ENCODE data around the gene CST4. TPM values are rescaled to one million over a fixed set of nuclear protein-coding genes. Genes with fewer than 3 reads are reported as not detected.
"Not testable (repeated sequence)": the region's sequence is repeated elsewhere in the genome, so short reads cannot be mapped to it uniquely, and the experiment has no call there.

Gene CST4
- polyA plus RNA-seq, 4 donors = not detected

GRCh38 chr20:23662276-23662870, 26.5 kb downstream of the CST4 start:
- DNase-seq (no peak), FAIRE-seq (no peak)
- Histone ChIP-seq H3K36me3 (ENCODE audit: control insufficient read depth in 3 of 3, insufficient read depth in 2 of 3, low read depth in 1 of 3, low read length in 3 of 3) (no peaks in the 10 kb centered on the region), H3K4me1 (ENCODE audit: control insufficient read depth in 3 of 3, insufficient read depth in 2 of 3, low read depth in 1 of 3, low read length in 2 of 3) (peaks cover 0 to 44% (median 3%) of the 10 kb centered on the region in 3 donors), H3K9me3 (ENCODE audit: control insufficient read depth in 2 of 2, insufficient read depth in 1 of 2, low read depth in 1 of 2, low read length in 1 of 2) (no peaks in the 10 kb centered on the region), H3K27me3 (ENCODE audit: control insufficient read depth in 3 of 3, insufficient read depth in 3 of 3, low read length in 3 of 3) (no peaks in the 10 kb centered on the region), H3K4me3 (ENCODE audit: low read depth in 1 of 3, low read length in 3 of 3) (no peak overlapping the region), H3K27ac (ENCODE audit: low read depth in 1 of 3, low read length in 2 of 3) (no peak overlapping the region)
- WGBS, 3 donors = 89 to 92% (median 92%) methylated on average over 9 of the region's 9 CpGs

GRCh38 chr20:23661002-23661429, 27.8 kb downstream of the CST4 start:
- Histone ChIP-seq H3K27me3 (ENCODE audit: control insufficient read depth in 3 of 3, insufficient read depth in 3 of 3, low read length in 3 of 3) (no peaks in the 10 kb centered on the region), H3K4me1 (ENCODE audit: control insufficient read depth in 3 of 3, insufficient read depth in 2 of 3, low read depth in 1 of 3, low read length in 2 of 3) (peaks cover 0 to 44% (median 3%) of the 10 kb centered on the region in 3 donors), H3K9me3 (ENCODE audit: control insufficient read depth in 2 of 2, insufficient read depth in 1 of 2, low read depth in 1 of 2, low read length in 1 of 2) (no peaks in the 10 kb centered on the region), H3K36me3 (ENCODE audit: control insufficient read depth in 3 of 3, insufficient read depth in 2 of 3, low read depth in 1 of 3, low read length in 3 of 3) (no peaks in the 10 kb centered on the region), H3K4me3 (ENCODE audit: low read depth in 1 of 3, low read length in 3 of 3) (no peak overlapping the region), H3K27ac (ENCODE audit: low read depth in 1 of 3, low read length in 2 of 3) (peak overlapping the region in 2 of 3 donors; percentile 74 to 78)
- no peak for FAIRE-seq
- WGBS, 3 donors = 62 to 76% (median 73%) methylated on average over 6 of the region's 6 CpGs
- DNase-seq = peak in 1 of 2 donors; percentile 17

GRCh38 chr20:23659989-23660837, 28.6 kb downstream of the CST4 start:
- Histone ChIP-seq H3K4me1 (ENCODE audit: control insufficient read depth in 3 of 3, insufficient read depth in 2 of 3, low read depth in 1 of 3, low read length in 2 of 3) (peaks cover 0 to 44% (median 3%) of the 10 kb centered on the region in 3 donors), H3K36me3 (ENCODE audit: control insufficient read depth in 3 of 3, insufficient read depth in 2 of 3, low read depth in 1 of 3, low read length in 3 of 3) (no peaks in the 10 kb centered on the region), H3K9me3 (ENCODE audit: control insufficient read depth in 2 of 2, insufficient read depth in 1 of 2, low read depth in 1 of 2, low read length in 1 of 2) (no peaks in the 10 kb centered on the region), H3K27me3 (ENCODE audit: control insufficient read depth in 3 of 3, insufficient read depth in 3 of 3, low read length in 3 of 3) (no peaks in the 10 kb centered on the region), H3K4me3 (ENCODE audit: low read depth in 1 of 3, low read length in 3 of 3) (no peak overlapping the region), H3K27ac (ENCODE audit: low read depth in 1 of 3, low read length in 2 of 3) (peak overlapping the region in 2 of 3 donors; percentile 69 to 78)
- DNase-seq (peak in 1 of 2 donors; percentile 72), FAIRE-seq (no peak)
- 25 to 42% (median 37%) methylated on average over 8 of the region's 8 CpGs for WGBS, 3 donors

- peak overlapping the region in 1 of 3 donors; percentile 49 for H3K27ac ChIP-seq (ENCODE audit: low read depth in 1 of 3, low read length in 2 of 3)
- H3K27me3 ChIP-seq (ENCODE audit: control insufficient read depth in 3 of 3, insufficient read depth in 3 of 3, low read length in 3 of 3); DNase-seq; H3K36me3 ChIP-seq (ENCODE audit: control insufficient read depth in 3 of 3, insufficient read depth in 2 of 3, low read depth in 1 of 3, low read length in 3 of 3); FAIRE-seq; H3K9me3 ChIP-seq (ENCODE audit: control insufficient read depth in 2 of 2, insufficient read depth in 1 of 2, low read depth in 1 of 2, low read length in 1 of 2); H3K4me3 ChIP-seq (ENCODE audit: low read depth in 1 of 3, low read length in 3 of 3): not testable (repeated sequence)
- WGBS, 3 donors = 26 to 72% (median 45%) methylated on average over 2 of the region's 2 CpGs
- peaks cover 0 to 44% (median 3%) of the 10 kb centered on the region in 3 donors for H3K4me1 ChIP-seq (ENCODE audit: control insufficient read depth in 3 of 3, insufficient read depth in 2 of 3, low read depth in 1 of 3, low read length in 2 of 3)
Measured at GRCh38 chr20:23659610-23659988, 29.2 kb downstream of the CST4 start.

GRCh38 chr20:23658989-23659609, 29.7 kb downstream of the CST4 start:
- Histone ChIP-seq H3K4me1 (ENCODE audit: control insufficient read depth in 3 of 3, insufficient read depth in 2 of 3, low read depth in 1 of 3, low read length in 2 of 3) (peaks cover 0 to 45% (median 3%) of the 10 kb centered on the region in 3 donors), H3K27ac (ENCODE audit: low read depth in 1 of 3, low read length in 2 of 3) (peak overlapping the region in 1 of 3 donors; percentile 52), H3K36me3 (ENCODE audit: control insufficient read depth in 3 of 3, insufficient read depth in 2 of 3, low read depth in 1 of 3, low read length in 3 of 3) (no peaks in the 10 kb centered on the region), H3K27me3 (ENCODE audit: control insufficient read depth in 3 of 3, insufficient read depth in 3 of 3, low read length in 3 of 3) (no peaks in the 10 kb centered on the region), H3K9me3 (ENCODE audit: control insufficient read depth in 2 of 2, insufficient read depth in 1 of 2, low read depth in 1 of 2, low read length in 1 of 2) (no peaks in the 10 kb centered on the region), H3K4me3 (ENCODE audit: low read depth in 1 of 3, low read length in 3 of 3) (no peak overlapping the region)
- FAIRE-seq (no peak), DNase-seq (peak in 1 of 2 donors; percentile 51)
- WGBS, 3 donors = 50 to 76% (median 51%) methylated on average over 8 of the region's 8 CpGs

GRCh38 chr20:23658336-23658735, 30.5 kb downstream of the CST4 start:
- WGBS, 3 donors = 33 to 71% (median 65%) methylated on average over 2 of the region's 2 CpGs
- no peak for FAIRE-seq
- Histone ChIP-seq H3K9me3 (ENCODE audit: control insufficient read depth in 2 of 2, insufficient read depth in 1 of 2, low read depth in 1 of 2, low read length in 1 of 2) (no peaks in the 10 kb centered on the region), H3K27me3 (ENCODE audit: control insufficient read depth in 3 of 3, insufficient read depth in 3 of 3, low read length in 3 of 3) (no peaks in the 10 kb centered on the region), H3K4me1 (ENCODE audit: control insufficient read depth in 3 of 3, insufficient read depth in 2 of 3, low read depth in 1 of 3, low read length in 2 of 3) (peaks cover 0 to 53% (median 3%) of the 10 kb centered on the region in 3 donors), H3K27ac (ENCODE audit: low read depth in 1 of 3, low read length in 2 of 3) (peak overlapping the region in 1 of 3 donors; percentile 52), H3K36me3 (ENCODE audit: control insufficient read depth in 3 of 3, insufficient read depth in 2 of 3, low read depth in 1 of 3, low read length in 3 of 3) (no peaks in the 10 kb centered on the region), H3K4me3 (ENCODE audit: low read depth in 1 of 3, low read length in 3 of 3) (no peak overlapping the region)
- DNase-seq = no peak

GRCh38 chr20:23657202-23657601, 31.6 kb downstream of the CST4 start:
- 46 to 71% (median 48%) methylated on average over 8 of the region's 8 CpGs for WGBS, 3 donors
- H3K9me3 ChIP-seq (ENCODE audit: control insufficient read depth in 2 of 2, insufficient read depth in 1 of 2, low read depth in 1 of 2, low read length in 1 of 2) = peaks cover 0 to 4% of the 10 kb centered on the region in 2 donors
- H3K27ac ChIP-seq (ENCODE audit: low read depth in 1 of 3, low read length in 2 of 3) = no peak overlapping the region
- H3K4me1 ChIP-seq (ENCODE audit: control insufficient read depth in 3 of 3, insufficient read depth in 2 of 3, low read depth in 1 of 3, low read length in 2 of 3) = peaks cover 0 to 45% (median 3%) of the 10 kb centered on the region in 3 donors
- no peak for DNase-seq
- H3K4me3 ChIP-seq (ENCODE audit: low read depth in 1 of 3, low read length in 3 of 3) = no peak overlapping the region
- H3K27me3 ChIP-seq (ENCODE audit: control insufficient read depth in 3 of 3, insufficient read depth in 3 of 3, low read length in 3 of 3) = no peaks in the 10 kb centered on the region
- H3K36me3 ChIP-seq (ENCODE audit: control insufficient read depth in 3 of 3, insufficient read depth in 2 of 3, low read depth in 1 of 3, low read length in 3 of 3) = no peaks in the 10 kb centered on the region
- FAIRE-seq = no peak

GRCh38 chr20:23656372-23656771, 32.5 kb downstream of the CST4 start:
- Histone ChIP-seq H3K27ac (ENCODE audit: low read depth in 1 of 3, low read length in 2 of 3) (peak overlapping the region in 1 of 3 donors; percentile 14), H3K9me3 (ENCODE audit: control insufficient read depth in 2 of 2, insufficient read depth in 1 of 2, low read depth in 1 of 2, low read length in 1 of 2) (peaks cover 0 to 5% of the 10 kb centered on the region in 2 donors), H3K4me3 (ENCODE audit: low read depth in 1 of 3, low read length in 3 of 3) (no peak overlapping the region), H3K4me1 (ENCODE audit: control insufficient read depth in 3 of 3, insufficient read depth in 2 of 3, low read depth in 1 of 3, low read length in 2 of 3) (peaks cover 0 to 38% (median 3%) of the 10 kb centered on the region in 3 donors), H3K36me3 (ENCODE audit: control insufficient read depth in 3 of 3, insufficient read depth in 2 of 3, low read depth in 1 of 3, low read length in 3 of 3) (no peaks in the 10 kb centered on the region), H3K27me3 (ENCODE audit: control insufficient read depth in 3 of 3, insufficient read depth in 3 of 3, low read length in 3 of 3) (no peaks in the 10 kb centered on the region)
- FAIRE-seq (no peak), DNase-seq (no peak)
- 75 to 85% (median 81%) methylated on average over 10 of the region's 10 CpGs for WGBS, 3 donors
